IMR-90 (cell line): ENCODE results near the gene MAP7D1. TPM values are rescaled to one million over a fixed set of nuclear protein-coding genes. Genes with fewer than 3 reads are reported as not detected.

Experiments
- ATAC-seq: fragments of 200-7000 bp; cut with Tn5 transposase; 2 replicates; pipeline ENCODE4 v1.9.1; 2020; ENCODE audit warnings: low read depth, mild to moderate bottlenecking, moderate library complexity
- BruUV-seq: library from RNA; stranded (reverse); fragments of 400-500 nt; replicated peaks from 2 replicates; lab custom pipeline; 2021; lab: Mats Ljungman, UMichigan
- CTCF ChIA-PET: fragments of 300-600 bp; formaldehyde crosslinking; extraction: SDS; loops from one replicate; lab custom pipeline; 2021; ENCODE audit warnings: antibody characterized with exemption; lab: Yijun Ruan, JAX
- POLR2A ChIA-PET: fragments of 300-600 bp; sonication (Branson Sonifier 250); formaldehyde crosslinking; loops from one replicate; lab custom pipeline; 2022; ENCODE audit warnings: antibody characterized with exemption; ENCODE audit not compliant: unreplicated experiment; lab: Charles Lee
- DNase-seq: peaks from one replicate; pipeline ENCODE4 v3.0.0; 2013
- H2AFZ ChIP-seq: replicated peaks from 2 replicates; pipeline ENCODE3; 2013; ENCODE audit warnings: low read length, mild to moderate bottlenecking; ENCODE audit not compliant: poor library complexity
- H2AK5ac ChIP-seq: 2 replicates; pipeline ENCODE4 v1.6.1; 2013; ENCODE audit warnings: low read depth, low read length, inconsistent platforms
- H2AK9ac ChIP-seq: replicated peaks from 2 replicates; pipeline ENCODE3; 2013; ENCODE audit warnings: mild to moderate bottlenecking, low read depth, low read length, moderate library complexity; ENCODE audit not compliant: poor library complexity
- H2BK120ac ChIP-seq: 2 replicates; pipeline ENCODE4 v1.6.1; 2013; ENCODE audit warnings: low read depth, low read length, inconsistent platforms
- H2BK15ac ChIP-seq: 3 replicates; pipeline ENCODE4 v1.6.1; 2013; ENCODE audit warnings: low read depth, low read length, inconsistent platforms
- H2BK20ac ChIP-seq: 2 replicates; pipeline ENCODE4 v1.6.1; 2013; ENCODE audit warnings: low read depth, mild to moderate bottlenecking, inconsistent platforms, low read length, moderate library complexity
- H2BK5ac ChIP-seq: 2 replicates; pipeline ENCODE4 v1.6.1; 2013; ENCODE audit warnings: mild to moderate bottlenecking, low read depth, low read length, inconsistent platforms; ENCODE audit not compliant: poor library complexity, severe bottlenecking
- H3K14ac ChIP-seq: replicated peaks from 2 replicates; pipeline ENCODE4 v1.6.1; 2013; ENCODE audit warnings: low read depth, low read length, inconsistent platforms
- H3K18ac ChIP-seq: 2 replicates; pipeline ENCODE4 v1.6.1; 2013; ENCODE audit warnings: low read depth, low read length, control low read depth
- H3K23ac ChIP-seq: 2 replicates; pipeline ENCODE4 v1.6.1; 2013; ENCODE audit warnings: low read depth, low read length, inconsistent platforms
- H3K27ac ChIP-seq: 2 replicates; pipeline ENCODE4 v1.5.1; 2013; ENCODE audit warnings: mild to moderate bottlenecking, control low read depth, low read length; ENCODE audit not compliant: insufficient read depth
- H3K27me3 ChIP-seq: 2 replicates; pipeline ENCODE4 v1.6.1; 2013; ENCODE audit warnings: low read length; ENCODE audit not compliant: control insufficient read depth, insufficient read depth
- H3K36me3 ChIP-seq: 2 replicates; pipeline ENCODE4 v1.6.1; 2013; ENCODE audit warnings: low read length, mixed read lengths; ENCODE audit not compliant: control insufficient read depth, insufficient read depth
- H3K4ac ChIP-seq: 2 replicates; pipeline ENCODE4 v1.6.1; 2013; ENCODE audit warnings: low read depth, low read length, inconsistent platforms
- H3K4me1 ChIP-seq: 2 replicates; pipeline ENCODE4 v1.6.1; 2013; ENCODE audit warnings: low read length, mixed read lengths; ENCODE audit not compliant: control insufficient read depth, insufficient read depth
- H3K4me2 ChIP-seq: 2 replicates; pipeline ENCODE4 v1.6.1; 2013; ENCODE audit warnings: low read depth, mild to moderate bottlenecking, control low read depth, low read length, moderate library complexity
- H3K4me3 ChIP-seq: 2 replicates; pipeline ENCODE4 v1.5.1; 2013; ENCODE audit warnings: low read depth, mild to moderate bottlenecking, control low read depth, low read length, moderate library complexity; ENCODE audit not compliant: insufficient read depth
- H3K56ac ChIP-seq: 2 replicates; pipeline ENCODE4 v1.6.1; 2013; ENCODE audit warnings: low read length, inconsistent platforms; ENCODE audit not compliant: insufficient read depth; ENCODE audit errors: extremely low read depth
- H3K79me1 ChIP-seq, 2 experiments: 2 replicates each; pipeline ENCODE4 v1.6.1; 2013; ENCODE audit warnings: low read length in 2 of 2, inconsistent platforms in 1 of 2, low read depth in 1 of 2
- H3K9ac ChIP-seq: 2 replicates; pipeline ENCODE4 v1.6.1; 2013; ENCODE audit warnings: low read depth, low read length, control low read depth
- H3K9me1 ChIP-seq: 2 replicates; pipeline ENCODE4 v1.6.1; 2013; ENCODE audit warnings: low read length, inconsistent platforms; ENCODE audit not compliant: insufficient read depth
- H3K9me3 ChIP-seq: 2 replicates; pipeline ENCODE4 v1.6.1; 2013; ENCODE audit warnings: low read length; ENCODE audit not compliant: control insufficient read depth, insufficient read depth
- H4K20me1 ChIP-seq: 2 replicates; pipeline ENCODE4 v1.6.1; 2013; ENCODE audit warnings: low read length, inconsistent platforms; ENCODE audit not compliant: insufficient read depth
- H4K5ac ChIP-seq: 2 replicates; pipeline ENCODE4 v1.6.1; 2013; ENCODE audit warnings: mild to moderate bottlenecking, low read depth, low read length, control low read depth
- H4K8ac ChIP-seq, 2 experiments: 2 replicates each; pipeline ENCODE4 v1.6.1; 2013; ENCODE audit warnings: low read depth in 2 of 2, low read length in 2 of 2, control low read depth in 1 of 2, inconsistent platforms in 1 of 2
- H4K91ac ChIP-seq: 2 replicates; pipeline ENCODE4 v1.6.1; 2013; ENCODE audit warnings: low read depth, low read length, inconsistent platforms; ENCODE audit not compliant: insufficient read depth
- CHD1 ChIP-seq: IDR thresholded peaks from 2 replicates; pipeline ENCODE4 v1.6.1; 2012; ENCODE audit warnings: low read depth, low read length, improper control_type of control experiment
- ELK1 ChIP-seq: fragments of 150-350 bp; IDR thresholded peaks from 2 replicates; pipeline ENCODE4 v1.6.1; 2016; ENCODE audit warnings: low read depth, mild to moderate bottlenecking, low read length, moderate library complexity, borderline replicate concordance
- FOS ChIP-seq: fragments of 150-350 bp; IDR thresholded peaks from 2 replicates; pipeline ENCODE4 v1.6.1; 2016; ENCODE audit warnings: low read depth, low read length
- MAZ ChIP-seq: IDR thresholded peaks from 2 replicates; pipeline ENCODE4 v1.6.1; 2012; ENCODE audit warnings: low read depth, mild to moderate bottlenecking, low read length, improper control_type of control experiment, moderate library complexity, borderline replicate concordance
- WGBS, 2 experiments: methylation state at CpG; one replicate each; pipeline versions ENCODE4 v1.1.5 to v1.1.7; 2013; ENCODE audit warnings: missing lambda C conversion rate in 2 of 2; ENCODE audit not compliant: insufficient read length in 1 of 2; ENCODE audit errors: extremely low coverage in 2 of 2; 5-methylcytosine and 5-hydroxymethylcytosine counted together
- dilution Hi-C: fragments of 300-500 bp; cut with HindIII; formaldehyde crosslinking; loops from one replicate; pipeline ENCODE4 v1.14.3; 2018; ENCODE audit warnings: low sequenced_read_pairs; ENCODE audit not compliant: unreplicated experiment
- in situ Hi-C: fragments of 300-500 bp; cut with MboI; formaldehyde crosslinking; loops from 3 replicates; pipeline ENCODE4 v1.14.3; 2019; ENCODE audit warnings: low sequenced_read_pairs, inconsistent platforms, mixed read lengths
- intact Hi-C: fragments of 100-400 bp; cut with micrococcal nuclease; formaldehyde crosslinking; loops from 2 replicates; pipeline ENCODE4 v1.10.0; 2022
- polyA plus RNA-seq, 3 experiments: library from polyadenylated mRNA; depleted of rRNA; stranded (reverse); fragments of >200 nt; gene quantifications; 2 replicates each; pipeline ENCODE4 v1.2.3, GENCODE V29; 2012; ENCODE audit warnings: low replicate concordance in 1 of 3
- total RNA-seq: library from RNA; depleted of rRNA; stranded (reverse); fragments of >200 nt; gene quantifications from 2 replicates; pipeline ENCODE4 v1.2.3, GENCODE V29; 2012

MAP7D1 gene
- total and polyA plus RNA-seq, 2 of the 4 experiments (the other 2 are of a cell fraction): 32.3 to 81.9 TPM

DNA sequence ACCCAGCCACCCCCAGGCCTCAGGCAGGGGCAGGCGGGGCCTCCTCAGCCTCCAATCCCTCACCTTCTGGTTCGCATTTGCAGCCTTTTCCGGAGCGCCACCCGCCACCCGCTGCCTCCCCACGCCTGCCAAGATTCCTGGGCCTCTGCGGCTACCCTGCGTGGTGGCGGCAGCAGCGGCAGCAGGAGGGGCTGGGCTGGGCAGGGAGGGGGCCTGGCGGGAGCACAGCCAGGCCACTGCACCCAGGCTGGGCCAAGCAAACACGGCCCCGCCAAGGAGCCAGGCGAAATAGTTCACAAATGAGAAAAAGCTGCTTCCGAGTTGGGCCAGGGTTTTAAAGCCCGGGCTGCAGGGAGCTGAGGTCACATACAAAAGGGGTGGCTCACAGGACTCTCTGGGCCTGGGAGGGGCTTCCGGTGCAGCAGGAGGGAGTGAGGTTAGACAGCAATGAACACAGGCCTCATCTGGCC lies 40.7 kb upstream of the MAP7D1 start:
- Histone ChIP-seq H3K14ac (0 out of 2 replicates have a peak overlapping the region, but pooled peaks have one; percentile 2), H4K8ac (peak overlapping the region; percentile 52 to 63; a peak in 3 of 4 replicates), H2AK9ac (peak overlapping the region; percentile 26), H3K23ac (no peak overlapping the region), H4K5ac (0 out of 2 replicates have a peak overlapping the region, but pooled peaks have one; percentile 1), H4K91ac (no peak overlapping the region; the same call in 1 of the 2 replicates), H2AK5ac (no peak overlapping the region), H2BK120ac (peak overlapping the region; percentile 20), H4K20me1 (no peaks in the 10 kb centered on the region; the same call in 1 of the 2 replicates), H3K36me3 (no peaks in the 10 kb centered on the region), H3K9me1 (peaks cover 7% of the 10 kb centered on the region; the same call in 1 of the 2 replicates), H3K27ac (peak overlapping the region; percentile 7), H3K4me1 (peaks cover 13% of the 10 kb centered on the region), H2BK15ac (no peak overlapping the region), H2BK5ac (no peak overlapping the region), H3K18ac (no peak overlapping the region), H3K9ac (no peak overlapping the region), H3K56ac (no peak overlapping the region), H3K4me3 (no peak overlapping the region), H3K27me3 (no peaks in the 10 kb centered on the region), H3K79me1 (no peaks in the 10 kb centered on the region), H3K4ac (peak overlapping the region; percentile 26; the same call in 1 of the 2 replicates), H3K4me2 (no peak overlapping the region), H3K9me3 (no peaks in the 10 kb centered on the region), H2AFZ (peak overlapping the region; percentile 86), H2BK20ac (no peak overlapping the region)
- ATAC-seq (peak; percentile 64), DNase-seq (peak; percentile 37)
- 32% methylated on average over 8 of the region's 18 CpGs; no CpG with 5 or more reads in 1 of the 2 experiments for WGBS, 2 experiments
- BruUV-seq: no TSS peak
- in situ Hi-C loops (loop anchor here (25.0 kb wide), 1 partner anchor 297 kb away; no protein-coding TSS in a partner anchor), intact Hi-C loops (no loop called here), dilution Hi-C loops (no loop called here)
- no peak for TF ChIP-seq CHD1
- TF ChIP-seq FOS: no peak
- TF ChIP-seq MAZ: peak; percentile 23; the same call in 1 of the 2 replicates
- no peak for TF ChIP-seq ELK1
- CTCF ChIA-PET: interaction anchor here (1.6 kb wide), 1 partner anchor 19 kb away, joined by 7 read pairs; no protein-coding TSS in a partner anchor
- POLR2A ChIA-PET: no interaction called here
